Measurements from ENCODE around the gene FREY1. TPM values are rescaled to one million over a fixed set of nuclear protein-coding genes. Genes with fewer than 3 reads are reported as not detected.
"Not testable (repeated sequence)": the region's sequence is repeated elsewhere in the genome, so short reads cannot be mapped to it uniquely, and the experiment has no call there.

The FREY1 gene
- total and polyA plus RNA-seq, 2 of the 8 experiments (the other 6 are each of a cell fraction or from before 2014, with no cell fraction given) = 0.32 to 1.1 TPM

GRCh38 chr11:45905576-45905975 lies 1.5 kb downstream of the FREY1 start:
- not testable (repeated sequence) for H3K27me3 ChIP-seq (replicated peaks in 1 of 4; ENCODE audit: control insufficient read depth in 3 of 4, extremely low read depth in 1 of 4, insufficient read depth in 3 of 4, low read length in 3 of 4); H3K4me1 ChIP-seq (replicated peaks in 1 of 4; ENCODE audit: control insufficient read depth in 3 of 4, insufficient read depth in 4 of 4, low read length in 3 of 4); H4K5ac ChIP-seq (ENCODE audit: insufficient read length, low read depth, low read length); H2AK5ac ChIP-seq (ENCODE audit: low read depth, low read length); H2BK5ac ChIP-seq (ENCODE audit: low read depth, low read length); H2AFZ ChIP-seq (ENCODE audit: low read length); H2BK15ac ChIP-seq (ENCODE audit: low read length); H3K23ac ChIP-seq (ENCODE audit: insufficient read length); H3K9ac ChIP-seq (replicated peaks in 1 of 4; ENCODE audit: extremely low read depth in 1 of 4, low read depth in 3 of 4, low read length in 3 of 4); H3K79me2 ChIP-seq (ENCODE audit: control insufficient read depth in 1 of 2, insufficient read depth in 2 of 2, low read length in 2 of 2); H3K56ac ChIP-seq (replicated peaks; ENCODE audit: insufficient read length, low read depth, low read length); H3K4me2 ChIP-seq (ENCODE audit: insufficient read depth in 1 of 2, low read depth in 2 of 2, low read length in 2 of 2); H2BK120ac ChIP-seq (replicated peaks; ENCODE audit: low read depth, low read length); H3K79me1 ChIP-seq (ENCODE audit: low read depth, low read length); H3K27ac ChIP-seq (ENCODE audit: low read depth, low read length); DNase-seq (ENCODE audit: low read depth in 1 of 2, low spot score in 2 of 2); H4K8ac ChIP-seq (ENCODE audit: extremely low read depth, insufficient read depth, low read length); H3K23me2 ChIP-seq (ENCODE audit: low read depth, low read length); H3K18ac ChIP-seq (ENCODE audit: extremely low read depth, low read length); FAIRE-seq; H3K14ac ChIP-seq (ENCODE audit: insufficient read length); H3K4me3 ChIP-seq (ENCODE audit: extremely low read depth in 1 of 4, insufficient read depth in 2 of 4, low read depth in 3 of 4, low read length in 4 of 4); H3K4ac ChIP-seq (replicated peaks; ENCODE audit: insufficient read length, low read depth, low read length); H2BK20ac ChIP-seq (ENCODE audit: low read length); H2BK12ac ChIP-seq (ENCODE audit: low read depth, low read length); H4K91ac ChIP-seq (replicated peaks; ENCODE audit: insufficient read length, low read length); H3K9me3 ChIP-seq (ENCODE audit: insufficient read depth in 2 of 2, low read depth in 1 of 2, low read length in 1 of 2)
- ChIA-PET CTCF (ENCODE audit: partially characterized antibody) (interaction anchor here (1.0 to 1.4 kb wide), 3 partner anchors 11 to 101 kb away, joined by 4 read pairs; no protein-coding TSS in a partner anchor), POLR2A (ENCODE audit: partially characterized antibody) (interaction anchor here (0.9 to 6.2 kb wide), 7 partner anchors 9 to 43 kb away, joined by 3 to 36 read pairs (median 4); partner anchors contain the start of genes LARGE2 and PEX16)
- WGBS, 2 experiments (ENCODE audit: extremely low coverage in 1 of 2, insufficient coverage in 1 of 2, insufficient read length in 1 of 2, insufficient replicate concordance in 2 of 2, low coverage in 1 of 2, low lambda C conversion rate in 2 of 2, missing lambda C conversion rate in 1 of 2) = 82% methylated on average over 4 of the region's 6 CpGs; no CpG with 5 or more reads in 1 of the 2 experiments
- peaks cover 6 to 23% (median 18%) of the 10 kb centered on the region in 4 experiments; a peak in 6 of 8 replicates for H3K36me3 ChIP-seq (ENCODE audit: control insufficient read depth in 2 of 4, insufficient read depth in 4 of 4, low read length in 3 of 4)
- peaks cover 9 to 24% of the 10 kb centered on the region in 2 experiments for H4K20me1 ChIP-seq (replicated peaks in 1 of 2; ENCODE audit: control insufficient read depth in 1 of 2, insufficient read depth in 2 of 2, low read length in 2 of 2)
